Measurements from ENCODE around the gene RNF17. TPM values are rescaled to one million over a fixed set of nuclear protein-coding genes. Genes with fewer than 3 reads are reported as not detected.

RNF17 gene
- polyA plus RNA-seq, 1 of the 3 experiments (the other 2 are of a cell fraction) = not detected

GRCh38 chr13:24725379-24725778 is 38.6 kb upstream of the RNF17 start:
- 23% methylated on average over 5 of the region's 5 CpGs for WGBS (ENCODE audit: low lambda C conversion rate)
- Histone ChIP-seq H3K27me3 (ENCODE audit: insufficient read depth) (peaks cover 8% of the 10 kb centered on the region; the same call in 1 of the 2 replicates), H3K79me2 (ENCODE audit: insufficient read depth) (no peaks in the 10 kb centered on the region), H3F3A (replicated peaks; ENCODE audit: insufficient read depth) (no peaks in the 10 kb centered on the region), H3K4me2 (no peak overlapping the region), H4K20me1 (ENCODE audit: insufficient read depth) (no peaks in the 10 kb centered on the region), H2AFZ (ENCODE audit: low read depth) (no peak overlapping the region), H3K4me3 (ENCODE audit: low read depth in 2 of 2, low read length in 1 of 2) (no peak overlapping the region), H3K9ac (no peak overlapping the region), H3K4me1 (ENCODE audit: control insufficient read depth in 1 of 2, insufficient read depth in 2 of 2, low read depth in 1 of 2, low read length in 1 of 2) (no peaks in the 10 kb centered on the region), H3K36me3 (replicated peaks in 1 of 2; ENCODE audit: control insufficient read depth in 1 of 2, insufficient read depth in 2 of 2, low read length in 1 of 2) (no peaks in the 10 kb centered on the region), H3K9me3 (no peaks in the 10 kb centered on the region), H3K27ac (ENCODE audit: low read depth in 2 of 2, low read length in 1 of 2) (no peak overlapping the region), H3K9me2 (no peaks in the 10 kb centered on the region)
- POLR2A ChIA-PET = no interaction called here
- TF ChIP-seq REST (IDR thresholded peaks at IDR 0.05; ENCODE audit: low read depth, low read length) (no peak), TAF1 (IDR thresholded peaks at IDR 0.05; ENCODE audit: borderline replicate concordance, low read depth, low read length) (no peak), MXI1 (IDR thresholded peaks at IDR 0.05; ENCODE audit: low read depth, low read length) (no peak), TEAD4 (IDR thresholded peaks at IDR 0.05; ENCODE audit: borderline replicate concordance, insufficient read depth) (no peak), SIN3A (IDR thresholded peaks at IDR 0.05; ENCODE audit: borderline replicate concordance, low read depth, low read length) (no peak), IRF3 (IDR thresholded peaks at IDR 0.05; ENCODE audit: low read depth, low read length) (no peak), GATA2 (CRISPR knock-in tag; IDR thresholded peaks at IDR 0.05) (no peak), MEF2A (IDR thresholded peaks at IDR 0.05; ENCODE audit: borderline replicate concordance, low read depth) (no peak), CHD2 (IDR thresholded peaks at IDR 0.05; ENCODE audit: low read length, partially characterized antibody) (no peak), RXRA (IDR thresholded peaks at IDR 0.05; ENCODE audit: borderline replicate concordance, low read depth) (no peak), ELF1 (IDR thresholded peaks at IDR 0.05) (no peak), TCF12 (IDR thresholded peaks at IDR 0.05) (no peak), RFX5 (IDR thresholded peaks at IDR 0.05; ENCODE audit: low read length) (no peak), SMC3 (IDR thresholded peaks at IDR 0.05; ENCODE audit: low read depth, low read length) (no peak), JUND (IDR thresholded peaks at IDR 0.05) (no peak), MAX (IDR thresholded peaks at IDR 0.05; ENCODE audit: low read depth) (no peak), NFIC (IDR thresholded peaks at IDR 0.05; ENCODE audit: borderline replicate concordance) (no peak), NRF1 (IDR thresholded peaks at IDR 0.05; ENCODE audit: low read depth, low read length) (no peak)
- no peak for DNase-seq
- CTCF ChIA-PET = interaction anchor here (1.6 to 3.1 kb wide), 2 partner anchors 9 to 32 kb away, joined by 4 to 11 read pairs; no protein-coding TSS in a partner anchor

Measured in SK-N-SH (cell line).